ENCODE results near the gene TSC22D3. TPM values are rescaled to one million over a fixed set of nuclear protein-coding genes. Genes with fewer than 3 reads are reported as not detected.

The TSC22D3 gene
- total RNA-seq, 1 donor = 57.2 TPM

- peaks cover 20% of the 10 kb centered on the region for H3K27me3 ChIP-seq (ENCODE audit: insufficient read depth, low read length)
Measured at GRCh38 chrX:107676559-107677378, 98.8 kb downstream of the TSC22D3 start.

GRCh38 chrX:107675823-107676555, 99.6 kb downstream of the TSC22D3 start:
- Histone ChIP-seq H3K79me2 (ENCODE audit: insufficient read depth, low read length) (no peaks in the 10 kb centered on the region), H3K27ac (ENCODE audit: low read depth, low read length) (peak overlapping the region; percentile 90), H3K36me3 (ENCODE audit: insufficient read depth, low read length) (no peaks in the 10 kb centered on the region), H2AFZ (ENCODE audit: low read length) (no peak overlapping the region), H4K20me1 (ENCODE audit: insufficient read depth, low read length) (no peaks in the 10 kb centered on the region), H3K9me3 (ENCODE audit: low read depth, low read length) (no peaks in the 10 kb centered on the region), H3K4me1 (ENCODE audit: insufficient read depth, low read length) (peaks cover 45% of the 10 kb centered on the region), H3K4me2 (ENCODE audit: insufficient read depth, low read length) (peak overlapping the region; percentile 85), H3K27me3 (ENCODE audit: insufficient read depth, low read length) (peaks cover 20% of the 10 kb centered on the region), H3K4me3 (ENCODE audit: insufficient read depth, low read length) (peak overlapping the region; percentile 68)
- no peak for TF ChIP-seq CTCF (IDR thresholded peaks at IDR 0.05; ENCODE audit: extremely low read depth, low read depth, low read length)
- DNase-seq (ENCODE audit: insufficient read length, low spot score, missing footprints) = no peak

More at GRCh38 chrX:107676559-107677378, 98.8 kb downstream of the TSC22D3 start:
- DNase-seq (ENCODE audit: insufficient read length, low spot score, missing footprints) = no peak
- no peak for TF ChIP-seq CTCF (IDR thresholded peaks at IDR 0.05; ENCODE audit: extremely low read depth, low read depth, low read length)
- Histone ChIP-seq H3K36me3 (ENCODE audit: insufficient read depth, low read length) (no peaks in the 10 kb centered on the region), H3K9me3 (ENCODE audit: low read depth, low read length) (no peaks in the 10 kb centered on the region), H3K27ac (ENCODE audit: low read depth, low read length) (peak overlapping the region; percentile 90), H3K4me1 (ENCODE audit: insufficient read depth, low read length) (peaks cover 45% of the 10 kb centered on the region), H2AFZ (ENCODE audit: low read length) (peak overlapping the region; percentile 38), H3K79me2 (ENCODE audit: insufficient read depth, low read length) (no peaks in the 10 kb centered on the region), H4K20me1 (ENCODE audit: insufficient read depth, low read length) (no peaks in the 10 kb centered on the region), H3K4me2 (ENCODE audit: insufficient read depth, low read length) (peak overlapping the region; percentile 85), H3K4me3 (ENCODE audit: insufficient read depth, low read length) (peak overlapping the region; percentile 68)

- H3K4me3 ChIP-seq (ENCODE audit: insufficient read depth, low read length) = no peak overlapping the region
- H3K4me1 ChIP-seq (ENCODE audit: insufficient read depth, low read length) = peaks cover 45% of the 10 kb centered on the region
- H3K27me3 ChIP-seq (ENCODE audit: insufficient read depth, low read length) = peaks cover 17% of the 10 kb centered on the region
- H3K9me3 ChIP-seq (ENCODE audit: low read depth, low read length) = no peaks in the 10 kb centered on the region
- no peak for TF ChIP-seq CTCF (IDR thresholded peaks at IDR 0.05; ENCODE audit: extremely low read depth, low read depth, low read length)
- no peaks in the 10 kb centered on the region for H3K79me2 ChIP-seq (ENCODE audit: insufficient read depth, low read length)
- H3K27ac ChIP-seq (ENCODE audit: low read depth, low read length) = peak overlapping the region; percentile 90
- H3K36me3 ChIP-seq (ENCODE audit: insufficient read depth, low read length) = no peaks in the 10 kb centered on the region
- peak overlapping the region; percentile 85 for H3K4me2 ChIP-seq (ENCODE audit: insufficient read depth, low read length)
- DNase-seq (ENCODE audit: insufficient read length, low spot score, missing footprints) = no peak
- no peaks in the 10 kb centered on the region for H4K20me1 ChIP-seq (ENCODE audit: insufficient read depth, low read length)
- no peak overlapping the region for H2AFZ ChIP-seq (ENCODE audit: low read length)
Measured at GRCh38 chrX:107675365-107675654, 100.3 kb downstream of the TSC22D3 start.

All from osteoblast (primary cell).